Nephron (organoid): ENCODE results near the gene FOS.

Experiments
- H3K27ac Mint-ChIP-seq, 3 experiments: 2 replicates each; pipeline ENCODE4 v1.8.0; 2020; ENCODE audit warnings: mixed read lengths in 3 of 3, mild to moderate bottlenecking in 2 of 3, moderate library complexity in 1 of 3
- H3K27me3 Mint-ChIP-seq: 2 replicates; pipeline ENCODE4 v1.8.0; 2021; ENCODE audit warnings: low read depth, mild to moderate bottlenecking, moderate library complexity, mixed read lengths
- H3K36me3 Mint-ChIP-seq: 2 replicates; pipeline ENCODE4 v1.8.0; 2020; ENCODE audit warnings: low read depth, mixed read lengths
- H3K4me1 Mint-ChIP-seq: 2 replicates; pipeline ENCODE4 v1.8.0; 2020; ENCODE audit warnings: mixed read lengths
- H3K4me3 Mint-ChIP-seq, 3 experiments: 2 replicates each; pipeline ENCODE4 v1.8.0; 2020; ENCODE audit warnings: mild to moderate bottlenecking in 3 of 3, mixed read lengths in 3 of 3, moderate library complexity in 2 of 3
- H3K9me3 Mint-ChIP-seq: 2 replicates; pipeline ENCODE4 v1.8.0; 2020; ENCODE audit warnings: mixed read lengths
- CTCF ChIP-seq, 3 experiments: fragments of 200-600 bp; sonication (generic); IDR thresholded peaks; one replicate each; pipeline ENCODE4 v1.5.0; 2021; ENCODE audit warnings: antibody characterized with exemption in 3 of 3; ENCODE audit not compliant: unreplicated experiment in 3 of 3

FOS gene

GRCh38 chr14:75292886-75293285, 14.3 kb downstream of the FOS start:
- H3K36me3 Mint-ChIP-seq, result no peaks in the 10 kb centered on the region
- H3K27ac Mint-ChIP-seq, result peak overlapping the region; percentile 74 to 97 (median 95)
- no peak for TF ChIP-seq CTCF (IDR thresholded peaks at IDR 0.05; ENCODE audit: unreplicated experiment in 3 of 3)
- no peaks in the 10 kb centered on the region for H3K9me3 Mint-ChIP-seq
- H3K4me3 Mint-ChIP-seq, result peak overlapping the region; percentile 81 to 85 (median 85)
- H3K27me3 Mint-ChIP-seq, result peaks cover 8% of the 10 kb centered on the region
- peaks cover 21% of the 10 kb centered on the region for H3K4me1 Mint-ChIP-seq

GRCh38 chr14:75293920-75294648, 15.5 kb downstream of the FOS start:
- peaks cover 5% of the 10 kb centered on the region for H3K27me3 Mint-ChIP-seq
- no peaks in the 10 kb centered on the region for H3K9me3 Mint-ChIP-seq
- H3K4me3 Mint-ChIP-seq, result peak overlapping the region; percentile 81 to 85 (median 85)
- peak in 1 of 3 experiments; percentile 7 for TF ChIP-seq CTCF (IDR thresholded peaks at IDR 0.05; ENCODE audit: unreplicated experiment in 3 of 3)
- no peaks in the 10 kb centered on the region for H3K36me3 Mint-ChIP-seq
- peak overlapping the region; percentile 74 to 97 (median 95) for H3K27ac Mint-ChIP-seq
- H3K4me1 Mint-ChIP-seq, result peaks cover 32% of the 10 kb centered on the region

GRCh38 chr14:75294649-75295033, 16.0 kb downstream of the FOS start:
- Mint-ChIP-seq H3K36me3 (no peaks in the 10 kb centered on the region), H3K4me1 (peaks cover 36% of the 10 kb centered on the region), H3K4me3 (peak overlapping the region; percentile 79 to 82 (median 82)), H3K27me3 (peaks cover 4% of the 10 kb centered on the region), H3K27ac (peak overlapping the region; percentile 74 to 90 (median 83)), H3K9me3 (no peaks in the 10 kb centered on the region)
- TF ChIP-seq CTCF (IDR thresholded peaks at IDR 0.05; ENCODE audit: unreplicated experiment in 3 of 3), result no peak

GRCh38 chr14:75295061-75295461, 16.4 kb downstream of the FOS start:
- peak overlapping the region; percentile 79 to 82 (median 82) for H3K4me3 Mint-ChIP-seq
- TF ChIP-seq CTCF (IDR thresholded peaks at IDR 0.05; ENCODE audit: unreplicated experiment in 3 of 3), result no peak

GRCh38 chr14:75295491-75296345, 17.1 kb downstream of the FOS start:
- Mint-ChIP-seq H3K36me3 (no peaks in the 10 kb centered on the region), H3K4me1 (peaks cover 36% of the 10 kb centered on the region), H3K9me3 (no peaks in the 10 kb centered on the region), H3K4me3 (peak overlapping the region; percentile 79 to 82 (median 82)), H3K27me3 (peaks cover 4% of the 10 kb centered on the region), H3K27ac (peak overlapping the region; percentile 74 to 90 (median 83))
- peak; percentile 95 to 98 (median 97) for TF ChIP-seq CTCF (IDR thresholded peaks at IDR 0.05; ENCODE audit: unreplicated experiment in 3 of 3)

More at GRCh38 chr14:75295061-75295461, 16.4 kb downstream of the FOS start:
- Mint-ChIP-seq H3K27ac (peak overlapping the region; percentile 74 to 90 (median 83)), H3K36me3 (no peaks in the 10 kb centered on the region), H3K9me3 (no peaks in the 10 kb centered on the region), H3K4me1 (peaks cover 36% of the 10 kb centered on the region), H3K27me3 (peaks cover 4% of the 10 kb centered on the region)
